Measurements from ENCODE around the gene CIRBP. TPM values are rescaled to one million over a fixed set of nuclear protein-coding genes. Genes with fewer than 3 reads are reported as not detected.

Gene CIRBP
- total RNA-seq, 4 donors from 2014 or later, result 274 to 578 (median 418) TPM

DNA sequence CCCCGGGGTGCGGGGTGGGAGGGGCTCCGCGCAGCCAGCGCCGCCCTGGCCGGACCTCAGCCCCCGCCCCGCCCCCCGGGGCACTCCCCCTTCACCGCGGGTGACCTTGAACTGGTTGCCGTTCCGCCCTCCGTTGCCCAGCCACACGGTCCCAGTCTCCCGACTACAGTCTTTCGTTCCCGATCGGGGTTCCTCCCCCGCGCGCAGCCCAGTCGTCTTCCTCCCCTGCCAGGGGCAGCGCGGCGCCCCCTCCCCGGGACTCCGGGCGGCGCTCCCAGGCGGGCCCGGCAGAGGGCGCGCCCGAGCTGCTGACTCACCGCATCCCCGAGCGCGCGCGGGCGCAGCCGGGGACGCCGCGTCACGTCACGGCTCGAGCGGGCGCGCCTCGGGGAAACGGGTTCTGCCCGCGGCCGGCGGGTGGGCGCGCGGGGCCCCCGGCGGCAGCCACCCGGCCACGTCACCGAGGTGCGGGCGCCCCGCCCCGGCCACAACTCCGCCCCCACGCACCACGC, 20.3 kb upstream of the CIRBP start:
- H3K4me3 ChIP-seq, result peak overlapping the region; percentile 57 to 89 (median 78)
- no peaks in the 10 kb centered on the region for H3K9me3 ChIP-seq
- peaks cover 50 to 67% of the 10 kb centered on the region in 2 donors for H3K4me1 ChIP-seq
- intact Hi-C loops (cut with DNase I; ENCODE audit: low total_unique reads) (loop anchor here (1.0 to 10.0 kb wide), 3 partner anchors 12 to 916 kb away; partner anchors contain the start of gene DOT1L), in situ Hi-C loops (cut with MboI; ENCODE audit: low sequenced_read_pairs in 4 of 4) (no loop called here)
- peak overlapping the region; percentile 93 to 100 (median 97) for H3K27ac ChIP-seq
- ATAC-seq, result peak; percentile 9 to 17
- TF ChIP-seq, protein P1, sequence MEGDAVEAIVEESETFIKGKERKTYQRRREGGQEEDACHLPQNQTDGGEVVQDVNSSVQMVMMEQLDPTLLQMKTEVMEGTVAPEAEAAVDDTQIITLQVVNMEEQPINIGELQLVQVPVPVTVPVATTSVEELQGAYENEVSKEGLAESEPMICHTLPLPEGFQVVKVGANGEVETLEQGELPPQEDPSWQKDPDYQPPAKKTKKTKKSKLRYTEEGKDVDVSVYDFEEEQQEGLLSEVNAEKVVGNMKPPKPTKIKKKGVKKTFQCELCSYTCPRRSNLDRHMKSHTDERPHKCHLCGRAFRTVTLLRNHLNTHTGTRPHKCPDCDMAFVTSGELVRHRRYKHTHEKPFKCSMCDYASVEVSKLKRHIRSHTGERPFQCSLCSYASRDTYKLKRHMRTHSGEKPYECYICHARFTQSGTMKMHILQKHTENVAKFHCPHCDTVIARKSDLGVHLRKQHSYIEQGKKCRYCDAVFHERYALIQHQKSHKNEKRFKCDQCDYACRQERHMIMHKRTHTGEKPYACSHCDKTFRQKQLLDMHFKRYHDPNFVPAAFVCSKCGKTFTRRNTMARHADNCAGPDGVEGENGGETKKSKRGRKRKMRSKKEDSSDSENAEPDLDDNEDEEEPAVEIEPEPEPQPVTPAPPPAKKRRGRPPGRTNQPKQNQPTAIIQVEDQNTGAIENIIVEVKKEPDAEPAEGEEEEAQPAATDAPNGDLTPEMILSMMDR (IDR thresholded peaks at IDR 0.05 in 4 of 5, conservative IDR thresholded peaks at IDR 0.05 in 1 of 5), result peak; percentile 59 to 98 (median 98)
- TF ChIP-seq POLR2A (IDR thresholded peaks at IDR 0.05), result no peak
- H3K36me3 ChIP-seq, result peaks cover 0 to 13% of the 10 kb centered on the region in 2 donors
- DNase-seq, result peak; percentile 65 to 82
- H3K27me3 ChIP-seq, result no peaks in the 10 kb centered on the region

DNA sequence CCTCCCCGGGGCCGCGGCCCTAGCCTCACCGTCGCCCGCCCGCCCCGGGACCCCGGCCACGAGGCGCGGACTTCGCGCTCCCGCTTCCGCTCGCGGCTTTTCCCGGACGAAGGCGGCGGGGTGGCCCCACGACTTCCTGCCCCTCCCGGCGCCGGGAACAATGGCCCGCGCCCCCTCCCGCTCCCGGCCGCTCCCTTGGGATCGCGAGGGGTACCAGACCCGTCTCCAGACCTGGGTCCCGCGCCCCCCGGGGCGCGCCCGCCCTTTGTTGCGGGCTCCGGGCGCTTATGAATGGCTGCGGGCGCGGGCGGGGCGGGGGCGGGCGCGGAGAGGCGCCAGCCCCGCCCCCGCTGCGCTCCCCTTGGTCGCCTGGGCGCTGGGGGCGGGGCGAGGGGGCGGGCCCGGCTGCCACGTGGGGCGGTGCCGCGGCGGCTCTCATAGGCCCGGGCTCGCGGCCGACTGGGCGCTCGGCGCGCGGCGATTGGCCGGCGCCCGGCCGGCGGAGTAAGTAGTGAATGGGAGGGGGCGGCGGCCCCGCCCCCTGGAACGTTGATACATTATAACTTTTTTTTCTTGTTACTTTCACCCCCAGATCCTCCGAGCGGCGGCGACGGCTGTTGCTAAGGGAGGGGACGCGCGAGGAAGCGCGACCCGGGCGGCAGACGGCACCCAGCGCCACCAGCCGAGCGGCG, 19.7 kb upstream of the CIRBP start:
- peaks cover 51 to 67% of the 10 kb centered on the region in 2 donors for H3K4me1 ChIP-seq
- peak overlapping the region; percentile 69 to 89 (median 85) for H3K4me3 ChIP-seq
- peak overlapping the region; percentile 95 to 100 (median 98) for H3K27ac ChIP-seq
- H3K27me3 ChIP-seq, result no peaks in the 10 kb centered on the region
- DNase-seq (peak; percentile 87 to 94), ATAC-seq (peak; percentile 12)
- H3K36me3 ChIP-seq, result peaks cover 0 to 17% of the 10 kb centered on the region in 2 donors
- in situ Hi-C loops (cut with MboI; ENCODE audit: low sequenced_read_pairs in 4 of 4), result no loop called here
- H3K9me3 ChIP-seq, result no peaks in the 10 kb centered on the region
- TF ChIP-seq, protein P1 (IDR thresholded peaks at IDR 0.05 in 4 of 5, conservative IDR thresholded peaks at IDR 0.05 in 1 of 5), result no peak
- TF ChIP-seq POLR2A (IDR thresholded peaks at IDR 0.05), result peak; percentile 94 to 100
- intact Hi-C loops (cut with DNase I; ENCODE audit: low total_unique reads), result loop anchor here (1.0 to 10.0 kb wide), 3 partner anchors 12 to 915 kb away; partner anchors contain the start of gene DOT1L

DNA sequence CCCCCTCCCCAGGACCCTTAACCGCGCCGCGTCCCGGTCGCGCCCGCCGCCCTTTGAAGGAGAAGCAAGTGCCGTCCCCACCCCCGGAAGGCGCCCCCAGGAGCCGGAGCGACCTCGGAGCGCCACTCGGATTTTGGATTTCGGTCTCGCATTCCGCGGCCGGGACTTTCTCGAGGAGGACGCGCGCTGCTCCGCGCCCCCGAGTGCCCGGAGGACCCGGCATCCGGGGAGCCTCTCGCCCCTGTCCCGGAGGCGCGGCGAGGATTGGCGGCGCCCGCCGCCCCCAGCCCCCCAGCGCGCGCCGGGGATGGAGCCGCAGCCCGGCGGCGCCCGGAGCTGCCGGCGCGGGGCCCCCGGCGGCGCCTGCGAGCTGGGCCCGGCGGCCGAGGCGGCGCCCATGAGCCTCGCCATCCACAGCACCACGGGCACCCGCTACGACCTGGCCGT, 19.1 kb upstream of the CIRBP start:
- no peaks in the 10 kb centered on the region for H3K9me3 ChIP-seq
- peak overlapping the region; percentile 69 to 87 (median 84) for H3K4me3 ChIP-seq
- H3K27me3 ChIP-seq, result no peaks in the 10 kb centered on the region
- peak overlapping the region; percentile 94 to 99 (median 96) for H3K27ac ChIP-seq
- DNase-seq (no peak), ATAC-seq (no peak)
- no peak for TF ChIP-seq POLR2A (IDR thresholded peaks at IDR 0.05)
- TF ChIP-seq, protein P1 (IDR thresholded peaks at IDR 0.05 in 4 of 5, conservative IDR thresholded peaks at IDR 0.05 in 1 of 5), result peak in 1 of 5 experiments; percentile 9
- H3K36me3 ChIP-seq, result peaks cover 0 to 23% of the 10 kb centered on the region in 2 donors
- intact Hi-C loops (cut with DNase I; ENCODE audit: low total_unique reads) (loop anchor here (1.0 to 10.0 kb wide), 3 partner anchors 11 to 915 kb away; partner anchors contain the start of gene DOT1L), in situ Hi-C loops (cut with MboI; ENCODE audit: low sequenced_read_pairs in 4 of 4) (no loop called here)
- H3K4me1 ChIP-seq, result peaks cover 51 to 67% of the 10 kb centered on the region in 2 donors

DNA sequence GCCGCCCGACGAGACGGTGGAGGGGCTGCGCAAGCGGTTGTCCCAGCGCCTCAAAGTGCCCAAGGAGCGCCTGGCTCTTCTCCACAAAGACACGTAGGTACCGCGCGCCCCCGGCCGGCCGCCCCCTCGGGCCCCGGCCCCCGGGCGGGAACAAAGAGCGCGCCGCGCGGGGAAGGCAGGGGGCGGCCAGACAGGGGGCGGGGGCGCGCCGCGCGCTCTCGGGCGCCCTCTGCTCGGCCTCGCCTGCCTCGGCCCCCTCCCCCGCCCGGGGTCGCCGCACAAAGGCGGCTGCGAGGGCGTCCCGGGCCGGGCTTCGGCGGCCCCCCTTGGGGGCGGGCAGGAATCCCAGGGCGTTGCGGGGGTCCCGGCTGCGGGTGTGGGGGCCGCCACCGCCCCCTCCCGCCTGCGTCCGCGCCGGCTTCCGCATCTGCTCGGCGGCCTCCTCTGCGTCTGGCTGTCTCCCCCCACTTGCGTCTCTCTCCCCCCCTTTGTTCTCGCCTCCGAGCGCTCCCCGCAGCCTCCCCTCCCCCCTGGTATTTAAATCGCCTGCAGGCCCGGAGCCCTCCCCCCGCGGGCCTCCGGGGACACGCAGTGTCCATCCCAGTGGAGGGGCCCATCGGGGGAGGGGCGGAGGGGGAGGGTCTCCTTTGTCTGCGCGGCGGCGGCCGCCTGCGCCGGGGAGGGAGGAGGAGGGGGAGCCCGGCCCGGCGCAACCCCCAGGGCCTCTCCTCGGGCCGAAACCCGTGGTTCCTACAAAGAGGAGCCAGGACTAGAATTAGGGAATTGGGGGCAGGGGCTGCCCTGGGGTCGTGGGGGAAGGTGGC, 18.5 kb upstream of the CIRBP start:
- ATAC-seq, result no peak
- Histone ChIP-seq H3K4me1 (peaks cover 48 to 66% of the 10 kb centered on the region in 2 donors), H3K9me3 (no peaks in the 10 kb centered on the region), H3K27me3 (no peaks in the 10 kb centered on the region), H3K36me3 (peaks cover 0 to 29% of the 10 kb centered on the region in 2 donors), H3K27ac (peak overlapping the region; percentile 94 to 99 (median 96)), H3K4me3 (peak overlapping the region; percentile 69 to 85 (median 84))
- TF ChIP-seq, protein P1 (IDR thresholded peaks at IDR 0.05 in 4 of 5, conservative IDR thresholded peaks at IDR 0.05 in 1 of 5), result no peak
- no peak for TF ChIP-seq POLR2A (IDR thresholded peaks at IDR 0.05)
- DNase-seq, result peak in 1 of 2 donors; percentile 59
- in situ Hi-C loops (cut with MboI; ENCODE audit: low sequenced_read_pairs in 4 of 4), result no loop called here
- intact Hi-C loops (cut with DNase I; ENCODE audit: low total_unique reads), result no loop called here
